Muscle layer of duodenum (tissue), 2 donors: ENCODE data around the gene B3GAT1.

Experiments used
- H3K27ac ChIP-seq: one replicate; pipeline ENCODE4 v1.7.0; 2013; ENCODE audit warnings: mild to moderate bottlenecking, low read length
- H3K27me3 ChIP-seq: one replicate; pipeline ENCODE4 v1.7.0; 2013; ENCODE audit warnings: low read depth, mild to moderate bottlenecking, control low read depth, low read length
- H3K36me3 ChIP-seq, 2 donors: one replicate each; pipeline ENCODE4 v1.7.0; 2013; ENCODE audit warnings: low read length in 2 of 2, control low read depth in 1 of 2, mild to moderate bottlenecking in 1 of 2; ENCODE audit not compliant: insufficient read depth in 2 of 2, control insufficient read depth in 1 of 2
- H3K4me1 ChIP-seq, 2 donors: one replicate each; pipeline ENCODE4 v1.7.0; 2013; ENCODE audit warnings: low read length in 2 of 2, mild to moderate bottlenecking in 2 of 2, control low read depth in 1 of 2, moderate library complexity in 1 of 2; ENCODE audit not compliant: insufficient read depth in 2 of 2, control insufficient read depth in 1 of 2
- H3K4me3 ChIP-seq, 2 donors: one replicate each; pipeline ENCODE4 v1.7.0; 2013; ENCODE audit warnings: low read length in 2 of 2, low read depth in 1 of 2, mild to moderate bottlenecking in 1 of 2
- H3K9me3 ChIP-seq, 2 donors: one replicate each; pipeline ENCODE4 v1.7.0; 2013; ENCODE audit warnings: low read length in 2 of 2, control low read depth in 1 of 2, mild to moderate bottlenecking in 1 of 2; ENCODE audit not compliant: control insufficient read depth in 1 of 2
- donor health status: healthy.

B3GAT1 gene

DNA sequence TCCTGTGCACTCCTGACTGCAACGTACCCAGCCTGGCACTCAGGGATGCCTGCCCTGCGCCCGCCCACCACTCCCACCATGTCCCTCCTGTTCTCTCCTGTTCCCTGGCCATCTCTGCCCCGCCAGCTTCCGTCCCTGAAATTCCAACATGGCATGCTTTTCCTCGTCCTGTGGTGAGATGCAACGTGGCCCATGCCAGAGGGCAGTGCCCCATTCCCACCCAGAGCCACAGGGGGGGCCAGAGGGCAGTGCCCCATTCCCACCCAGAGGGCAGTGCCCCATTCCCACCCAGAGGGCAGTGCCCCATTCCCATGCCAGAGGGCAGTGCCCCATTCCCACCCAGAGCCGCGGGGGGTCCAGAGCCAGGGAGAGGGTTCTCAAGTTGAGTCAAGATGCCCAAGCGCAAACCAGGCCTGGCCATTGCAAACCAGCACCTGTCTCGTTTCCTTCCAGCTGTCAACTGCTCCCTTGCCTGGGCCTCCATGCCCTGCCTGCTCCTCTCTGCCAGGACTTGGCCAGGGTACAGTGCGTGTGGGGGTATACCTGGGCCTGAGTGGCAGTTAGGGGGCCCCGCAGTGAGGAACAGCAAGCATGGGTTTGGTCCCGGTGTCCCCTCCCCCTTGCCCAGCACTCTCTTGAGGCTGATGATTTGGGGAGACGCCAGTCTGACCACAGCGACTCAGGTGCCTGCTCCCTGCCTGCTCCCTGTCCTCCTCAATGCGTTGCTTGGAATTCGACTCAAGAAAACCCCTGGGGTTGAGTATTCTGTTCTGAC lies 14.6 kb downstream of the B3GAT1 start:
- Histone ChIP-seq H3K36me3 (no peaks in the 10 kb centered on the region), H3K27ac (no peak overlapping the region), H3K27me3 (no peaks in the 10 kb centered on the region), H3K4me3 (no peak overlapping the region), H3K4me1 (no peaks in the 10 kb centered on the region), H3K9me3 (no peaks in the 10 kb centered on the region)

DNA sequence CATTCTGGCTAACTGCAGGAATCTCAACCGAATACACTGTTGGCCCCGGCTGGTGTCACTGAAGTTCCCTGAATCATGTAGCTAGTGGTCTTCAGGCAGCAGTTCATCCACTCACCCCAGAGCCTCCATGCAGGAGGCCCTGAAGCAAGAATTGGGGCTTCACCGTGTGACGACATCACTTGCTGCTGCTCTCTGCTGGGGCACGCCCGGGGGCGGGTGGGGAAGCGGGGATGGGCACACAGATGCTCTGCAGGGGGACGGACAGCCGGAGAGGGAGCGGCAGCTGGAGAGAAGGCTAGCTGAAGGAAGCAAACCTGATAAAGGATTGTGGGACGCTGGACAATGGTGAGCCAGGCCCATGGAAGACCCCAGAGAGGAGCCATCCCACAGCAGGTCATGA lies 17.0 kb downstream of the B3GAT1 start:
- Histone ChIP-seq H3K9me3 (no peaks in the 10 kb centered on the region), H3K36me3 (no peaks in the 10 kb centered on the region), H3K27ac (no peak overlapping the region), H3K4me1 (no peaks in the 10 kb centered on the region), H3K27me3 (no peaks in the 10 kb centered on the region), H3K4me3 (no peak overlapping the region)

DNA sequence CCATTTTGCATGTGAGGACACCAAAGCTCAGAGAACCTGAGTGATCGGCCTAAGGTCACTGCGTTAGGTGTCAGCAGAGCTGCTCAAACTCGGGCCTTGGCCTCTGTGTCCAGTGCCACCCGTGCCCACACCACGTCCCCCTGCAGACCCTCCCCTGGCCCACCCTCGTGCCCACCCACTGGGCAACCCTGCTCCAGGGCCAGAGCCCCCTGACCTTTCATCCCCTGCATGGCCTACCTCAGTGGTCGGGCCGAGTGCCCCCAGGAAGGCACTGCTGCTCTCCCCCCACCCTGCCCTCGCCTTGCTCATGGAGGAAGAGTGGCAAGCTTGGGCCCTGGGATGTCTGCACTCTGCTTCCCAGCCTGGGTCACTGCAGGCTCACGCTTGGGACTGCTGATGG lies 17.7 kb downstream of the B3GAT1 start:
- Histone ChIP-seq H3K27ac (no peak overlapping the region), H3K4me3 (no peak overlapping the region), H3K4me1 (no peaks in the 10 kb centered on the region), H3K36me3 (no peaks in the 10 kb centered on the region), H3K27me3 (no peaks in the 10 kb centered on the region), H3K9me3 (no peaks in the 10 kb centered on the region)

DNA sequence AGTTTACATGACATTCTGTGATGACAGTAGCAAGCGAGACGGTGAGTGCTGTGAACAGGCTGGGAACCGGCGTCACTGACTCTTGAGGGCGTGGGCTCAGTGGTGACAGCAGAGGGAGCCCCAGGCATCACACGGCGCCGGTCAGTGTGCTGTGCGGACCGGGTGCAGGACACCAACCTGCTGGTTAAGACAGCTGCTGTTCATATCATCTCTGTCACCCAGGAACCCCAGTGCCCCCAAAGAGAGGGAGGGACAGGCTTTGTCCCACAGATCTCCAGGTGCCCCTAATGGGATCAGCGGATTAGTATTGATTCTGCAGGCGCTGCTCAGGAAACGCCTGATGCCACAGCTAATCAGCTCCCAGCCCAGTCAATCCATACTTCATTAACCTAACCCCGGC lies 18.4 kb downstream of the B3GAT1 start:
- H3K4me1 ChIP-seq, result no peaks in the 10 kb centered on the region
- no peaks in the 10 kb centered on the region for H3K9me3 ChIP-seq
- H3K4me3 ChIP-seq, result no peak overlapping the region
- H3K27ac ChIP-seq, result no peak overlapping the region
- no peaks in the 10 kb centered on the region for H3K27me3 ChIP-seq
- H3K36me3 ChIP-seq, result no peaks in the 10 kb centered on the region

DNA sequence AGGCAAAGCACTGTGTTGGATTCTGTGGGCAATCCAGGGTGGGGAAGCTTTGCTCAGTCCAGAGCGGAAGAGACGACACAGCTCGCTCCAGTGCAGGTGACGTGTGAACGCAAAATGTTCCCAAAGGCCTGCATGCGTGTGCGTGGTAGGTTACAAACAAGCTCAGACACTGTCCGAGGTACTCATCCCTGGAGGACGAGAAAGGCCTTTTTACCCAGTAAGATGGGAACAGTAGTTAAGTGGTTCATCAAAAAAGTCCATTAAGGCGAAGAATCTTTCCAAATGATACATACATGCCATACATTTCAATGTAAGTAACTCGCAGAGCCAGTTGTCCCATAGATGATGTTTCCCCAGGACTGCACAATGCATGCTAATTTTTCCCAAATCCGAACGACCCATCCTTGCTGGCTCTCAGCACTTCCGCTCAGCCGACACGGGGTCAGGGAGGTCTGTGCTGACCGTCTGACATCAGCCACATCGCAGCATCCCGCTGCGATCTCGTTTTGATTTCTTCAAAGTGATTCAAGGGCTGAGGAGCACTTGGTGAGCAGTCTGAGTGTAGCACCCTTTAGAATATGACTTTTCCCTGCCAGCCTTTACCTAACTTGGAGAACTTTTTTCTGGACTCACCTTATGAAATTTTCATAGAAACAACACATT lies 19.0 kb downstream of the B3GAT1 start:
- Histone ChIP-seq H3K27me3 (no peaks in the 10 kb centered on the region), H3K4me1 (no peaks in the 10 kb centered on the region), H3K9me3 (no peaks in the 10 kb centered on the region), H3K4me3 (no peak overlapping the region), H3K36me3 (no peaks in the 10 kb centered on the region), H3K27ac (no peak overlapping the region)

DNA sequence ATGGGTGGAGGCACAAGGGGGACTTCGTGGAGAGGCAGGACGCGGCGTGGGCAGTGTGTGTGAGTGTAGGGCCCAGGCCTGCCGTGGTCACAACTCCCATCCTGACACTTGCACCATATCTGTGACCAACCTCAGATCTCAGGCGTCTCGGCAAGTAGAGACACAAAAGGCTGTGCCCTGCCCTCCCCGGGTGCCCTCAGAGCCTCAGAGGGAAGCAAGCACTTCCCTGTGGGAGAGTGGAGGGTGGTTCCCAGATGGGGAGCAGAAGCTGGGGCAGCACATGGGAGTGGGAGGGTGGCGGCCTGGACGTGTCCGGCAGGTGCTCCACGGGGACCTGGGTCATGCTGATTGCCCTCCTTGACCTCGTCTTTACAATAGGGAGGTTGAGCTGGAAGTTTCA lies 20.4 kb downstream of the B3GAT1 start:
- Histone ChIP-seq H3K4me1 (no peaks in the 10 kb centered on the region), H3K9me3 (no peaks in the 10 kb centered on the region), H3K27me3 (no peaks in the 10 kb centered on the region), H3K27ac (no peak overlapping the region), H3K4me3 (no peak overlapping the region), H3K36me3 (no peaks in the 10 kb centered on the region)

DNA sequence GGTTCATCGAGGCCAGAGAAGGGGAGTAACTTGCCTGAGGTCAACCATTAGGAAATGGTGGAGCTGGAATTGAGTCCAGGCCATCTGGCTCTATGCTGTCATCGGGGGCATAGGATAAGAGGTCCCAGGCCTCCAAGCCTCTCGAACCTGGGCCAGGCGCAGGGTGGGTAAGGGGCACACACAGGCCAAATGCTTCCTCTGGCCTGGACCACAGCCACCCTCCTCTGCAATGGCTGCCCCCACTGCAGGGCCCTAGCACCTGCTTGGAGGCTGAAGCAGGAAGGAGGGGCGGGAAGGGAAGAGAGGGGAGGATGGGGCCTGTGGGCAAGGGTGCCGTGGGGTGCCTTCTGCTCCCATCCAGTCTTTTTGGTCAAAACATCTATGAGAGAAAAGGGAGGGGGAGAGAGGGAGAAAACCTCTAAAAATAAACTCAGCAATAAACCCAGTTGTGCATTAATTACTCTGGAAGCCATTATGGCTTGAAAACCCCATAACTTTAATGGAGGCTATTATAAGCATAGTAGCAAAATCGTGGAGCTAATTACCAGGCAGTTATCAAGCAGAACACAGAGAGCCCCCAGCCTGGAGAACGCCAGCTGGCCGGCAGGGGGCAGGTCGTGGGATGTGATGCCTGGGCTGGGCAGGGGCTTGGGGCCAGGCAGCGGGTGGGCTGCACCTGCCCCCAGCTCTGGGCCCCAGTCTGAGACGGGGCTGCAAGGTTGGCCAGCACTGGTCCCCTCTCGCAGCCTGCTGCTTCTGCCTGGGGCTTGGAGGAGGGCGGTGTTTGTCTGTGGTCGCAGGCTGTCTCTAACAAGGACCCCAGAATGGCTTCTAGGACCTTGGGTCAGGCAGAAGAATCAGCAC lies 21.1 kb downstream of the B3GAT1 start:
- no peaks in the 10 kb centered on the region for H3K4me1 ChIP-seq
- no peaks in the 10 kb centered on the region for H3K27me3 ChIP-seq
- no peak overlapping the region for H3K4me3 ChIP-seq
- H3K27ac ChIP-seq, result no peak overlapping the region
- H3K9me3 ChIP-seq, result no peaks in the 10 kb centered on the region
- no peaks in the 10 kb centered on the region for H3K36me3 ChIP-seq

DNA sequence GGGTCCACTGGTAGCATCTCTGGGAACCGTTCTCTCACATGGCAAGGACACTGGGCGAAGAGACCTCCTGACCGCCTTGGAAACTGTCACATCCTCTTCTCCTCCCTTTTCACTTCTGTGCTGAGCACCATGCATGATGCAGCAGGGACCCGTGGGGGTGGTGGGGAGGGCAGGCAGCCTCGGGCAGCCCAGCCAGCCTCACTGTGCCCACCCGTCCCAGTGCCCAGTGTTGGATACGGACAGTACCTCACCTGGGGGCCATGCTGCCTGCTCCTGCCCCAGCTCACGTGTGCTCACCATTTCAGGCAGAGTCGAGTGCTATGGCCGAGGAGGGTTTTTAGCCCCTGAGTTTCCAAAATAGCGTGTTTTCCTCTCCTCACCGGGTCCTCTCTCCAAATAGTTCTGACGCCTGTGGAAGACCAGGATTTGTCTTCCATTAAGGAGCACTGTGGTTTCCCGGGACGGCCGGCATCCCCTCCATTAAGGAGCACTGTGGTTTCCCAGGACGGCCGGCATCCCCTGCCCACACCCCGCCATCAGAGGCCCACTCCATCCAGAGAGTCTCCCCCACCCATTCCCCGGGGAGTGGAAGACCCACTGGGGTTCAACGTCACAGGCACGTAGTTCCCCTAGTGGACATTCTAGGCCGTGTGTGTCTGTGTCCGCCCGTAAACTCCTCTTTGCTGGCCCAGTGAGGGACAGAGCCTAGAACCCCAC lies 22.4 kb downstream of the B3GAT1 start:
- Histone ChIP-seq H3K4me3 (no peak overlapping the region), H3K4me1 (no peaks in the 10 kb centered on the region), H3K36me3 (no peaks in the 10 kb centered on the region), H3K27ac (no peak overlapping the region), H3K27me3 (no peaks in the 10 kb centered on the region), H3K9me3 (no peaks in the 10 kb centered on the region)

DNA sequence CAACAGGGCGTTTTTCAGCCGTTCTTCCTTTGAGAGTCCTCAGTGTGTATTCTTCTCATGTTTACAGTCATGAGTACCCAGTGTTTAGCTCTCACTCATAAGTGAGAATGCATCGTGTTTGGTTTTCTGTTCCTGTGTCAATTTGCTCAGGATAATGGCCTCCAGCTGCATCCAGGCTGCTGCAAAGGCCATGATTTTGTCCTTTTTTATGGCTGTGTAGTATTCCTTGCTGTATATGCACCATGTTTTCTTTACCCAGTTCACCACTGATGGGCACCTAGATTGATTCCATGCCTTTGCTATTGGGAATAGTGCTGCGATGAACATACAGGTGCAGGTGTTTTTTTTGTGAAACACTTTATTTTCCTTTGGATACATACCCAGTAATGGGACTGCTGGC lies 23.5 kb downstream of the B3GAT1 start:
- H3K27ac ChIP-seq, result no peak overlapping the region
- no peaks in the 10 kb centered on the region for H3K27me3 ChIP-seq
- H3K9me3 ChIP-seq, result no peaks in the 10 kb centered on the region
- H3K4me1 ChIP-seq, result no peaks in the 10 kb centered on the region
- no peak overlapping the region for H3K4me3 ChIP-seq
- H3K36me3 ChIP-seq, result no peaks in the 10 kb centered on the region

DNA sequence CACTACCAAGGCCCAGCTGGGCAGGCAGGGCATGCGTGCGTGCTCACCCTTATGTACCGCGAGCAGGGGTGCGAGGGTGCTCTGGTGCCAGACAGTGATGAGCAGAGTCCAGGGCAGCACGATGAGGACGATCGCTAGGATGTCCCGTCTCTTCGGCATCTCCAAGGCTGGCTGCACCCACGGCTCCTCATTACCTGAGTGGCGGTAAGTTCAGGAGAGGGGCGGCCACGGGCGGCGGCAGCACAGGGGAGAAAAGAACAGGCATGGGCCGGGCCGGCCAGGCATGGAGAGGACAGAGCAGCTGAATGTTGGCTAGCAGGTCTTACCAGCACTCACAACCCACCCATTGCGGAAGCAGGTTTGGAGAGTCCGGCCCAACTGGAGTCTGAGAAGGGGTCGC lies 24.5 kb downstream of the B3GAT1 start:
- Histone ChIP-seq H3K4me3 (no peak overlapping the region), H3K27me3 (no peaks in the 10 kb centered on the region), H3K27ac (no peak overlapping the region), H3K4me1 (no peaks in the 10 kb centered on the region), H3K36me3 (no peaks in the 10 kb centered on the region), H3K9me3 (no peaks in the 10 kb centered on the region)

DNA sequence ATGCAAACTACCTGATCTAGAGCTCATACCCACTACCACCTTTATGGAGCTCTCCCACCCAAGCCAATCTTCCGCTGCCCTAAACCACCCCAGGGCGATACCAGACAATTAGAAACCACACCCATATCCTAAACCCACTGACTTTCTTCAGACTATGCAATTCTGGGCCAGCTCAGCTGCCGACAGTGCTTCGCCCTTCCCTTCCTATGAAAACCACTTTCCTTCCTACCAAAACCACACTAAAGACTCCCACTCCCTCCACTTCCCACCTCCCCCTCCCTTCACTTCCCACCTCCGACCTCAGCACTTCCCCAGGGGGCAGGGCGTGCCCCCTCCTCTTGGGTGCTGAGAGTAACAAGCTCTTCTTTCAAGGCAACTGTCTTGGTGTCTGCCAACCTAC lies 25.1 kb downstream of the B3GAT1 start:
- Histone ChIP-seq H3K4me3 (no peak overlapping the region), H3K27me3 (no peaks in the 10 kb centered on the region), H3K4me1 (no peaks in the 10 kb centered on the region), H3K27ac (no peak overlapping the region), H3K9me3 (no peaks in the 10 kb centered on the region), H3K36me3 (no peaks in the 10 kb centered on the region)
